H4 (cell line): ENCODE results near the gene BABAM2. TPM values are rescaled to one million over a fixed set of nuclear protein-coding genes. Genes with fewer than 3 reads are reported as not detected.
"Not testable (repeated sequence)": the region's sequence is repeated elsewhere in the genome, so short reads cannot be mapped to it uniquely, and the experiment has no call there.

Source experiments
- DNase-seq: peaks from one replicate; pipeline ENCODE4 v3.0.0-alpha.2; 2015; ENCODE audit warnings: low spot score
- total RNA-seq: library from RNA; depleted of rRNA; stranded (reverse); fragments of >200 nt; shearing (Covaris generic); gene quantifications from 2 replicates; pipeline ENCODE4 v1.2.3, GENCODE V29; 2014

Gene BABAM2
- total RNA-seq, 1 experiment from 2014 or later: 20.7 TPM

- DNase-seq: no peak
Observed at GRCh38 chr2:27946530-27947060, 56.1 kb downstream of the BABAM2 start.

GRCh38 chr2:27952070-27952469, 61.5 kb downstream of the BABAM2 start:
- no peak for DNase-seq

- DNase-seq: no peak
Observed at GRCh38 chr2:27953077-27953476, 62.5 kb downstream of the BABAM2 start.

GRCh38 chr2:27954221-27954673, 63.7 kb downstream of the BABAM2 start:
- peak; percentile 10 for DNase-seq

GRCh38 chr2:27954771-27955383, 64.3 kb downstream of the BABAM2 start:
- peak; percentile 81 for DNase-seq

- no peak for DNase-seq
Observed at GRCh38 chr2:27955384-27956161, 65.0 kb downstream of the BABAM2 start.

GRCh38 chr2:27956888-27957287, 66.4 kb downstream of the BABAM2 start:
- no peak for DNase-seq

- DNase-seq: no peak
Observed at GRCh38 chr2:27958711-27959378, 68.3 kb downstream of the BABAM2 start.

- no peak for DNase-seq
Observed at GRCh38 chr2:27959496-27959895, 69.0 kb downstream of the BABAM2 start.

GRCh38 chr2:27960237-27960912, 69.8 kb downstream of the BABAM2 start:
- DNase-seq: peak; percentile 78

- DNase-seq: no peak
Observed at GRCh38 chr2:27962006-27962405, 71.5 kb downstream of the BABAM2 start.

- DNase-seq: no peak
Observed at GRCh38 chr2:27963472-27963871, 72.9 kb downstream of the BABAM2 start.

- DNase-seq: no peak
Observed at GRCh38 chr2:27964067-27964466, 73.5 kb downstream of the BABAM2 start.

GRCh38 chr2:27965841-27966240, 75.3 kb downstream of the BABAM2 start:
- DNase-seq: no peak

GRCh38 chr2:27966466-27966865, 75.9 kb downstream of the BABAM2 start:
- DNase-seq: no peak

GRCh38 chr2:27967076-27967475, 76.5 kb downstream of the BABAM2 start:
- no peak for DNase-seq

GRCh38 chr2:27968045-27968444, 77.5 kb downstream of the BABAM2 start:
- DNase-seq: not testable (repeated sequence)

- DNase-seq: not testable (repeated sequence)
Observed at GRCh38 chr2:27968957-27969356, 78.4 kb downstream of the BABAM2 start.

GRCh38 chr2:27972311-27972710, 81.8 kb downstream of the BABAM2 start:
- no peak for DNase-seq

GRCh38 chr2:27973592-27973991, 83.1 kb downstream of the BABAM2 start:
- no peak for DNase-seq

- DNase-seq: no peak
Observed at GRCh38 chr2:27976308-27976707, 85.8 kb downstream of the BABAM2 start.
